Measurements from ENCODE around the gene TAS1R3.

TAS1R3 gene

GRCh38 chr1:1295154-1295923 lies 35.7 kb upstream of the TAS1R3 start:
- no peak for DNase-seq

GRCh38 chr1:1296070-1297061 lies 34.7 kb upstream of the TAS1R3 start:
- no peak for DNase-seq

- no peak for DNase-seq
Measured at GRCh38 chr1:1297802-1298424, 33.2 kb upstream of the TAS1R3 start.

- no peak for DNase-seq
Measured at GRCh38 chr1:1298861-1299685, 32.0 kb upstream of the TAS1R3 start.

- DNase-seq: no peak
Measured at GRCh38 chr1:1299686-1300351, 31.3 kb upstream of the TAS1R3 start.

GRCh38 chr1:1300352-1300739 lies 30.7 kb upstream of the TAS1R3 start:
- DNase-seq: no peak

GRCh38 chr1:1302006-1302430 lies 29.1 kb upstream of the TAS1R3 start:
- no peak for DNase-seq

- DNase-seq: no peak
Measured at GRCh38 chr1:1302951-1303509, 28.1 kb upstream of the TAS1R3 start.

GRCh38 chr1:1303736-1304135 lies 27.3 kb upstream of the TAS1R3 start:
- no peak for DNase-seq

- peak; percentile 12 for DNase-seq
Measured at GRCh38 chr1:1304331-1305299, 26.5 kb upstream of the TAS1R3 start.

GRCh38 chr1:1305300-1306069 lies 25.6 kb upstream of the TAS1R3 start:
- DNase-seq: no peak

- DNase-seq: no peak
Measured at GRCh38 chr1:1306070-1306660, 24.9 kb upstream of the TAS1R3 start.

- no peak for DNase-seq
Measured at GRCh38 chr1:1306661-1307260, 24.3 kb upstream of the TAS1R3 start.

GRCh38 chr1:1307261-1307922 lies 23.7 kb upstream of the TAS1R3 start:
- DNase-seq: no peak

- DNase-seq: peak; percentile 43
Measured at GRCh38 chr1:1307923-1308755, 22.9 kb upstream of the TAS1R3 start, which contains the start of the genes ACAP3 and PUSL1. ACAP3 (minus strand) TSS chr1:1307930; CDS start chr1:1307815, 115 bp downstream. PUSL1 (plus strand) TSS chr1:1308597; CDS start chr1:1308644, 47 bp downstream.

GRCh38 chr1:1308756-1309250 lies 22.3 kb upstream of the TAS1R3 start:
- no peak for DNase-seq

Measured in NCI-H2029 treated with DMSO at 0.1 percent for 48 hours (cell line).